HEK293 (cell line): ENCODE data around the gene WDR4.

Experiments used
- CTCF ChIA-PET: fragments of 350-600 bp; formaldehyde crosslinking; extraction: SDS; loops from one replicate; lab custom pipeline; 2021; ENCODE audit warnings: antibody characterized with exemption; lab: Yijun Ruan, JAX
- POLR2A ChIA-PET: fragments of 300-600 bp; formaldehyde crosslinking; extraction: SDS; loops from one replicate; lab custom pipeline; 2020; ENCODE audit warnings: antibody characterized with exemption, inconsistent platforms; lab: Yijun Ruan, JAX
- H3K27ac ChIP-seq: fragments of 200-500 bp; sonication (Bioruptor generic); 2 replicates; pipeline ENCODE4 v1.5.1; 2014; ENCODE audit warnings: low read depth, low read length, control low read depth, inconsistent platforms; ENCODE audit errors: extremely low read depth
- H3K36me3 ChIP-seq, 2 experiments: fragments of 200-500 bp in 1 of 2; sonication (Bioruptor generic) in 1 of 2; 1 replicate in 1 of 2; 2 replicates in 1 of 2; pipeline ENCODE4 v1.5.1; 2014 to 2017; ENCODE audit warnings: inconsistent platforms in 2 of 2, low read length in 2 of 2; ENCODE audit not compliant: control insufficient read depth in 2 of 2, insufficient read depth in 1 of 2
- H3K4me1 ChIP-seq: fragments of 200-500 bp; sonication (Bioruptor generic); 2 replicates; pipeline ENCODE4 v1.5.1; 2014; ENCODE audit warnings: mild to moderate bottlenecking, low read length, inconsistent platforms; ENCODE audit not compliant: control insufficient read depth, insufficient read depth
- H3K4me3 ChIP-seq: 2 replicates; pipeline ENCODE4 v1.5.1; 2011; ENCODE audit warnings: low read depth, mild to moderate bottlenecking, control low read depth, low read length, moderate library complexity
- H3K9me3 ChIP-seq: fragments of 200-500 bp; sonication (Bioruptor generic); 2 replicates; pipeline ENCODE4 v1.5.1; 2014; ENCODE audit warnings: low read depth, low read length, inconsistent platforms; ENCODE audit not compliant: control insufficient read depth, insufficient read depth
- GFI1B ChIP-seq: fragments of 450-650 bp; formaldehyde crosslinking; IDR thresholded peaks from 2 replicates; pipeline ENCODE4 v1.5.1; 2016; ENCODE audit warnings: missing biosample characterization, missing genetic modification characterization
- KLF1 ChIP-seq: fragments of 450-650 bp; formaldehyde crosslinking; IDR thresholded peaks from 2 replicates; pipeline ENCODE4 v1.5.1; 2016; ENCODE audit warnings: missing biosample characterization, missing genetic modification characterization
- KLF9 ChIP-seq: fragments of 450-650 bp; formaldehyde crosslinking; IDR thresholded peaks from 2 replicates; pipeline ENCODE4 v1.5.1; 2016; ENCODE audit warnings: missing biosample characterization, missing genetic modification characterization, low read depth
- SP2 ChIP-seq: fragments of 450-650 bp; formaldehyde crosslinking; IDR thresholded peaks from 2 replicates; pipeline ENCODE4 v1.5.1; 2016; ENCODE audit warnings: missing biosample characterization, missing genetic modification characterization
- WT1 ChIP-seq: fragments of 450-650 bp; formaldehyde crosslinking; IDR thresholded peaks from 2 replicates; pipeline ENCODE4 v1.5.1; 2016; ENCODE audit warnings: missing biosample characterization, missing genetic modification characterization
- ZBTB26 ChIP-seq: fragments of 450-650 bp; formaldehyde crosslinking; optimal IDR thresholded peaks from 2 replicates; pipeline ENCODE3; 2016; ENCODE audit warnings: missing biosample characterization, mild to moderate bottlenecking, missing genetic modification characterization
- ZBTB49 ChIP-seq: fragments of 450-650 bp; formaldehyde crosslinking; IDR thresholded peaks from 2 replicates; pipeline ENCODE4 v1.5.1; 2016; ENCODE audit warnings: missing biosample characterization, missing genetic modification characterization, low read depth
- ZNF114 ChIP-seq: fragments of 450-650 bp; formaldehyde crosslinking; IDR thresholded peaks from 2 replicates; pipeline ENCODE4 v1.5.0; 2017; ENCODE audit warnings: missing biosample characterization, missing genetic modification characterization
- ZNF266 ChIP-seq: fragments of 450-650 bp; formaldehyde crosslinking; IDR thresholded peaks from 2 replicates; pipeline ENCODE4 v1.5.1; 2016; ENCODE audit warnings: missing biosample characterization, missing genetic modification characterization, low read depth
- ZNF426 ChIP-seq: fragments of 450-650 bp; formaldehyde crosslinking; IDR thresholded peaks from 2 replicates; pipeline ENCODE4 v1.5.1; 2017; ENCODE audit warnings: missing biosample characterization, missing genetic modification characterization, mild to moderate bottlenecking, inconsistent platforms, moderate library complexity
- ZNF433 ChIP-seq: fragments of 450-650 bp; formaldehyde crosslinking; IDR thresholded peaks from 2 replicates; pipeline ENCODE4 v1.5.1; 2016; ENCODE audit warnings: missing biosample characterization, missing genetic modification characterization, low read depth
- ZNF449 ChIP-seq: fragments of 450-650 bp; formaldehyde crosslinking; IDR thresholded peaks from 2 replicates; pipeline ENCODE4 v1.5.1; 2017; ENCODE audit warnings: missing biosample characterization, mild to moderate bottlenecking, missing genetic modification characterization, moderate library complexity
- ZNF48 ChIP-seq: fragments of 450-650 bp; formaldehyde crosslinking; IDR thresholded peaks from 2 replicates; pipeline ENCODE4 v1.5.1; 2016; ENCODE audit warnings: missing biosample characterization, missing genetic modification characterization
- ZNF513 ChIP-seq: fragments of 450-650 bp; IDR thresholded peaks from 2 replicates; pipeline ENCODE4 v1.5.1; 2018; ENCODE audit warnings: missing biosample characterization, missing genetic modification characterization
- ZNF626 ChIP-seq: fragments of 450-650 bp; sonication (Bioruptor Pico); formaldehyde crosslinking; IDR thresholded peaks from 2 replicates; pipeline ENCODE4 v1.5.1; 2018; ENCODE audit warnings: missing biosample characterization, missing genetic modification characterization, inconsistent platforms
- ZNF654 ChIP-seq: fragments of 450-650 bp; formaldehyde crosslinking; IDR thresholded peaks from 2 replicates; pipeline ENCODE4 v1.5.1; 2016; ENCODE audit warnings: low read depth, missing biosample characterization, missing genetic modification characterization
- ZNF658 ChIP-seq: fragments of 450-650 bp; formaldehyde crosslinking; IDR thresholded peaks from 2 replicates; pipeline ENCODE4; 2016; ENCODE audit warnings: missing biosample characterization, missing genetic modification characterization
- ZNF837 ChIP-seq: fragments of 450-650 bp; formaldehyde crosslinking; IDR thresholded peaks from 2 replicates; pipeline ENCODE4 v1.5.1; 2016; ENCODE audit warnings: missing biosample characterization, missing genetic modification characterization
- ZSCAN23 ChIP-seq: fragments of 450-650 bp; formaldehyde crosslinking; IDR thresholded peaks from 2 replicates; pipeline ENCODE4 v1.5.1; 2016; ENCODE audit warnings: missing biosample characterization, missing genetic modification characterization
- TF ChIP-seq, protein P1 (sequence below): IDR thresholded peaks from 2 replicates; pipeline ENCODE4 v1.6.1; 2011; ENCODE audit warnings: mild to moderate bottlenecking, low read depth, low read length, borderline replicate concordance
- TF ChIP-seq, protein P2 (sequence below): fragments of 450-650 bp; formaldehyde crosslinking; IDR thresholded peaks from 2 replicates; pipeline ENCODE4; 2016; ENCODE audit warnings: missing biosample characterization, missing genetic modification characterization
- TF ChIP-seq, protein P3 (sequence below): fragments of 450-650 bp; formaldehyde crosslinking; IDR thresholded peaks from 2 replicates; pipeline ENCODE4 v1.5.1; 2016; ENCODE audit warnings: missing biosample characterization, missing genetic modification characterization

WDR4 gene

DNA sequence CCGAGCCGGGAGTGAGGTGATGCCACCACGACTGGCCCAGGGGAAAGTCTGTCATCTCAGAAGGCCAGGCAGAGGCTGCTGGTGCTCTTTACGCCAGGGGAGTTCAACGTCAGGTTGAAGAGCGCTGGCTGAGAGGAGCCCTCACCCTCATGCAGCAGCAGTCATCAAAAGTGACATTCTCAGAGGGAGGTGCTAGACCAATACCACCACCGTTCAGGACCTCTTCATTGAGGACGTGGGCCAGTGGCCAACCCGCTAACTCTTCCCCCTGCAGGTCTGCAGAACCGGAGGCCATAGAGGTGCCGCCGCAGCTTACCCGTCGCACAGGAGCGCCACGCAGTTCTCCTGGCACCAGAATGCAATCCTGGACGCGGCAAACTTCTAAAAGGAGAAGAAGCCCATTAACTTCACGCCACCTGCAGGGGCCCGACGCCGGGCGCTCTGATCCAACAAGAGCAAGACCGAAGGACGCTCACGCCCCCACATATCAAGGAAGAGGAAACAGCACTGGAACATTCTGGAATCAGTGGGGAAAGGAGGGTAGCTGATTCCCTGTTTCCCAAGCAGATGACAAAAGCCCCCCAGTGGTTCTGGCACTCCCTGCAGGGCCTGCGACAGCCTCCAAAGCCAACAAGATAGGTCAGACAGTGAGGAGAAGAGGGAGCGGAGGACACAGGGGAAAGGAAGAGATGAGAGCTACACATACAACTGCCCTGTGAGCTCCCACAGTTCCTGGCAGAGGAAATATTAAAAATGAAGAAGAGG, 24.9 kb downstream of the WDR4 start:
- CTCF ChIA-PET, result interaction anchor here (1.1 kb wide), 1 partner anchor 11 kb away, joined by 3 read pairs; no protein-coding TSS in a partner anchor
- no peaks in the 10 kb centered on the region for H3K4me1 ChIP-seq
- peaks cover 15 to 98% of the 10 kb centered on the region in 2 experiments; a peak in 2 of 3 replicates for H3K36me3 ChIP-seq
- no peaks in the 10 kb centered on the region for H3K9me3 ChIP-seq
- POLR2A ChIA-PET, result interaction anchor here (0.9 to 1.6 kb wide), 2 partner anchors 10 to 12 kb away, joined by 3 read pairs; no protein-coding TSS in a partner anchor
- TF ChIP-seq, protein P1, sequence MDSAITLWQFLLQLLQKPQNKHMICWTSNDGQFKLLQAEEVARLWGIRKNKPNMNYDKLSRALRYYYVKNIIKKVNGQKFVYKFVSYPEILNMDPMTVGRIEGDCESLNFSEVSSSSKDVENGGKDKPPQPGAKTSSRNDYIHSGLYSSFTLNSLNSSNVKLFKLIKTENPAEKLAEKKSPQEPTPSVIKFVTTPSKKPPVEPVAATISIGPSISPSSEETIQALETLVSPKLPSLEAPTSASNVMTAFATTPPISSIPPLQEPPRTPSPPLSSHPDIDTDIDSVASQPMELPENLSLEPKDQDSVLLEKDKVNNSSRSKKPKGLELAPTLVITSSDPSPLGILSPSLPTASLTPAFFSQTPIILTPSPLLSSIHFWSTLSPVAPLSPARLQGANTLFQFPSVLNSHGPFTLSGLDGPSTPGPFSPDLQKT, result no peak
- no peak for TF ChIP-seq ZNF426
- no peak for TF ChIP-seq KLF9 (tag by site-specific recombination)
- no peak for TF ChIP-seq ZNF266 (tag by site-specific recombination)
- TF ChIP-seq SP2 (tag by site-specific recombination), result no peak
- TF ChIP-seq GFI1B (tag by site-specific recombination), result no peak
- no peak for TF ChIP-seq ZBTB26 (tag by site-specific recombination)
- TF ChIP-seq, protein P2, sequence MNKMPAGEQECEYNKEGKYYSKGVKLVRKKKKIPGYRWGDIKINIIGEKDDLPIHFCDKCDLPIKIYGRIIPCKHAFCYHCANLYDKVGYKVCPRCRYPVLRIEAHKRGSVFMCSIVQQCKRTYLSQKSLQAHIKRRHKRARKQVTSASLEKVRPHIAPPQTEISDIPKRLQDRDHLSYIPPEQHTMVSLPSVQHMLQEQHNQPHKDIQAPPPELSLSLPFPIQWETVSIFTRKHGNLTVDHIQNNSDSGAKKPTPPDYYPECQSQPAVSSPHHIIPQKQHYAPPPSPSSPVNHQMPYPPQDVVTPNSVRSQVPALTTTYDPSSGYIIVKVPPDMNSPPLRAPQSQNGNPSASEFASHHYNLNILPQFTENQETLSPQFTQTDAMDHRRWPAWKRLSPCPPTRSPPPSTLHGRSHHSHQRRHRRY, result no peak
- no peak for TF ChIP-seq ZNF513 (tag by site-specific recombination)
- TF ChIP-seq ZNF48 (tag by site-specific recombination), result no peak
- TF ChIP-seq ZNF626, result no peak
- no peak for TF ChIP-seq ZBTB49 (tag by site-specific recombination)
- TF ChIP-seq ZNF837, result no peak
- TF ChIP-seq KLF1, result no peak
- TF ChIP-seq, all 188 proteins: peak for 0
- H3K27ac ChIP-seq, result no peak overlapping the region
- H3K4me3 ChIP-seq, result no peak overlapping the region

DNA sequence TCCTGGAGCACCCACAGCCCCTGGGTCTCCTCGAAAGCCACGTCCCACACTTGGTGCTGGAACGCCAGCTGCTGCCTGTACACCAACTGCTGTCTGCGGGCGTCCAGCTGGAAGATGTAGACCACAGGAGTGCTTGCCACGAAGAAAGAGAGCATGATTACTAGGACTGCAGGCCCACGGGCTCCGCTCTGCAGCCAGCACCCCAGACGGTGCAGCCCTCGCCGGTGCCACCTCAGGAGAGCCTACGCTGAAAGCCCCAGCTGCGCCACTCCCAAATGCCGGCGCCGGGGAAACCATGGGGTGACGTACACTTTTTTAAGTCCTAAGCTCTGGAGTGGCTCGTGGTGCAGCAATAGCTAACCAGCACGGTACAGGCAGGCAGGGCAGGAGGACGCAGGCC, 25.7 kb downstream of the WDR4 start:
- no peak overlapping the region for H3K27ac ChIP-seq
- POLR2A ChIA-PET, result interaction anchor here (1.6 kb wide), 1 partner anchor 11 kb away, joined by 3 read pairs; no protein-coding TSS in a partner anchor
- CTCF ChIA-PET, result interaction anchor here (0.6 to 1.1 kb wide), 2 partner anchors 11 to 92 kb away, joined by 3 read pairs; no protein-coding TSS in a partner anchor
- H3K9me3 ChIP-seq, result no peaks in the 10 kb centered on the region
- H3K4me3 ChIP-seq, result no peak overlapping the region
- no peaks in the 10 kb centered on the region for H3K4me1 ChIP-seq
- peaks cover 15 to 98% of the 10 kb centered on the region in 2 experiments; a peak in 2 of 3 replicates for H3K36me3 ChIP-seq
- TF ChIP-seq ZNF433 (tag by site-specific recombination), result no peak
- no peak for TF ChIP-seq ZSCAN23 (tag by site-specific recombination)
- TF ChIP-seq WT1, result no peak
- no peak for TF ChIP-seq ZNF114
- no peak for TF ChIP-seq KLF1
- TF ChIP-seq ZNF658, result no peak
- TF ChIP-seq ZNF449 (tag by site-specific recombination), result no peak
- TF ChIP-seq, protein P3, sequence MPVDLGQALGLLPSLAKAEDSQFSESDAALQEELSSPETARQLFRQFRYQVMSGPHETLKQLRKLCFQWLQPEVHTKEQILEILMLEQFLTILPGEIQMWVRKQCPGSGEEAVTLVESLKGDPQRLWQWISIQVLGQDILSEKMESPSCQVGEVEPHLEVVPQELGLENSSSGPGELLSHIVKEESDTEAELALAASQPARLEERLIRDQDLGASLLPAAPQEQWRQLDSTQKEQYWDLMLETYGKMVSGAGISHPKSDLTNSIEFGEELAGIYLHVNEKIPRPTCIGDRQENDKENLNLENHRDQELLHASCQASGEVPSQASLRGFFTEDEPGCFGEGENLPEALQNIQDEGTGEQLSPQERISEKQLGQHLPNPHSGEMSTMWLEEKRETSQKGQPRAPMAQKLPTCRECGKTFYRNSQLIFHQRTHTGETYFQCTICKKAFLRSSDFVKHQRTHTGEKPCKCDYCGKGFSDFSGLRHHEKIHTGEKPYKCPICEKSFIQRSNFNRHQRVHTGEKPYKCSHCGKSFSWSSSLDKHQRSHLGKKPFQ (tag by site-specific recombination), result no peak
- TF ChIP-seq ZNF654 (tag by site-specific recombination), result no peak
